ENCODE measurements around the gene IFT81. TPM values are rescaled to one million over a fixed set of nuclear protein-coding genes. Genes with fewer than 3 reads are reported as not detected.

IFT81 gene
- total and polyA plus RNA-seq, 11 donors: 4.3 to 9.8 (median 8.5) TPM

DNA sequence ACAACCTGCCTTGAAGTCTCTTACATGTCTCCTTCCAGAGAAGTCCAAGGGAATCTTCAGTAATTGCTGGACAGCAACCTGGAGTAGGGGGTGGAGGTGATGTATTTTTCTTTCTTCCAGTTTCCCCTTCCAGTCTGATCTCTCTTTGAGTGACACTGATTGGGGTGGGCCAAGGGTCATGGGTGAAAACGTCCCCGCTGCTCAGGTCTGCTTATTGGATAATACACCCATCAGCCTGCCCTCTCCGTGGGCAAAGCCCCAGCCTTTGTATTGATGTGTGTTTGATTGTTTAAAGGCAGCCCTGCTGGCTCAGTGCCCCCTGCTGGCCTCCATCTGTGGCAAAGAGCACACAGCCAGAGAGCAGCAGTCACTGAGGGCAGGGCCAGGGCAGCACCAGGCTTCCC is 121.2 kb downstream of the IFT81 start:
- Histone ChIP-seq H3K4me1 (peaks cover 0 to 55% (median 40%) of the 10 kb centered on the region in 12 donors), H3K27me3 (no peaks in the 10 kb centered on the region), H3K27ac (peak overlapping the region; percentile 71 to 97 (median 88)), H3K9me3 (peaks cover 0 to 5% (median 0%) of the 10 kb centered on the region in 12 donors), H3K4me3 (no peak overlapping the region), H3K36me3 (no peaks in the 10 kb centered on the region)
- peak in 2 of 4 donors; percentile 34 to 52 for ATAC-seq
- WGBS, 4 donors: 38 to 67% (median 57%) methylated on average over 3 of the region's 3 CpGs
- intact Hi-C loops (cut with DNase I): loop anchor here in 5 of 10 donors (5.0 to 10.0 kb wide), 3 partner anchors 37 to 141 kb away; partner anchors contain the start of gene ATP2A2 (in 3 of the 5)
- no peak for TF ChIP-seq POLR2A (IDR thresholded peaks at IDR 0.05)
- TF ChIP-seq, protein P1, sequence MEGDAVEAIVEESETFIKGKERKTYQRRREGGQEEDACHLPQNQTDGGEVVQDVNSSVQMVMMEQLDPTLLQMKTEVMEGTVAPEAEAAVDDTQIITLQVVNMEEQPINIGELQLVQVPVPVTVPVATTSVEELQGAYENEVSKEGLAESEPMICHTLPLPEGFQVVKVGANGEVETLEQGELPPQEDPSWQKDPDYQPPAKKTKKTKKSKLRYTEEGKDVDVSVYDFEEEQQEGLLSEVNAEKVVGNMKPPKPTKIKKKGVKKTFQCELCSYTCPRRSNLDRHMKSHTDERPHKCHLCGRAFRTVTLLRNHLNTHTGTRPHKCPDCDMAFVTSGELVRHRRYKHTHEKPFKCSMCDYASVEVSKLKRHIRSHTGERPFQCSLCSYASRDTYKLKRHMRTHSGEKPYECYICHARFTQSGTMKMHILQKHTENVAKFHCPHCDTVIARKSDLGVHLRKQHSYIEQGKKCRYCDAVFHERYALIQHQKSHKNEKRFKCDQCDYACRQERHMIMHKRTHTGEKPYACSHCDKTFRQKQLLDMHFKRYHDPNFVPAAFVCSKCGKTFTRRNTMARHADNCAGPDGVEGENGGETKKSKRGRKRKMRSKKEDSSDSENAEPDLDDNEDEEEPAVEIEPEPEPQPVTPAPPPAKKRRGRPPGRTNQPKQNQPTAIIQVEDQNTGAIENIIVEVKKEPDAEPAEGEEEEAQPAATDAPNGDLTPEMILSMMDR (IDR thresholded peaks at IDR 0.05): peak in 9 of 12 donors; percentile 9 to 49 (median 26)
- peak in 3 of 5 donors; percentile 77 to 82 (median 80) for DNase-seq

DNA sequence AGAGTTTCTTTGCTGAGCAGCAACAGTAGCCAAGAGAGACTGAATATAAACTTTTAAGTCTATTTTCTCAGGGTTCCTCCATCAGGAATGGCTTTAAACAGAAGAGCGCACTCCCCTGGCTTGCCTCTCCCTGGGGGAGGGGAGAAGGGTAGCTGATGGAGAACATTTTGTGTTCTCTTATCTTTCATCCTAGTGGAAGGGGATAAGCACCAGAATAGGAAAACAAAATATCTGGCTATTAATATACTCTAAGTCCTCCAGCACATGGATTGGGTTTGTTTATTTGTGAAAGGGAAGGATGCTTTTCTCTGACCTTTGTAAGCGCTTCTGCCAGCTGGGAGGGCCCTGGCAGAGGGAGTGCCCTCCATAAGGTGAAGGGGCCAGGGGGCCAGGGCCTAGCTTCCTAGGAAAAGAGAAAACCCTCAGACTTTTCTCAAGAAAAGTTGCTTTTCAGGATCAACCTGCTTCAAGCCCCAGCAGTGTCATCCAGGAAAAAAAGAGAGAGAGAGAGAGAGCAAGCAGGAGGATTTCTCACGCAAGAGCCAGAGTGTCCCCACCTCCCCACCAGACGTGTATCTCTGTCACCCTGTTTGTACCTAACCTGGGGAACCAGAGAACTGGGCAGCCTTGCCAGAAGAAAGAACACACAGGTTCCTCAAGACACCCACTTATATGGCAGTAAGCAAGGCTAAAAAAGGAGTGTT is 122.6 kb downstream of the IFT81 start:
- no peaks in the 10 kb centered on the region for H3K27me3 ChIP-seq
- H3K9me3 ChIP-seq: peaks cover 0 to 5% (median 0%) of the 10 kb centered on the region in 12 donors
- H3K4me3 ChIP-seq: no peak overlapping the region
- TF ChIP-seq, protein P1 (IDR thresholded peaks at IDR 0.05): no peak
- no peak for TF ChIP-seq POLR2A (IDR thresholded peaks at IDR 0.05)
- intact Hi-C loops (cut with DNase I): loop anchor here in 5 of 10 donors (2.0 to 10.0 kb wide), 4 partner anchors 34 to 142 kb away; partner anchors contain the start of gene ATP2A2 (in 4 of the 5)
- WGBS, 4 donors: 35 to 49% (median 46%) methylated on average over 4 of the region's 4 CpGs
- peak overlapping the region; percentile 71 to 98 (median 88) for H3K27ac ChIP-seq
- DNase-seq (peak in 4 of 5 donors; percentile 32 to 63 (median 50)), ATAC-seq (peak; percentile 50 to 71 (median 58))
- H3K4me1 ChIP-seq: peaks cover 0 to 63% (median 45%) of the 10 kb centered on the region in 12 donors
- H3K36me3 ChIP-seq: no peaks in the 10 kb centered on the region

DNA sequence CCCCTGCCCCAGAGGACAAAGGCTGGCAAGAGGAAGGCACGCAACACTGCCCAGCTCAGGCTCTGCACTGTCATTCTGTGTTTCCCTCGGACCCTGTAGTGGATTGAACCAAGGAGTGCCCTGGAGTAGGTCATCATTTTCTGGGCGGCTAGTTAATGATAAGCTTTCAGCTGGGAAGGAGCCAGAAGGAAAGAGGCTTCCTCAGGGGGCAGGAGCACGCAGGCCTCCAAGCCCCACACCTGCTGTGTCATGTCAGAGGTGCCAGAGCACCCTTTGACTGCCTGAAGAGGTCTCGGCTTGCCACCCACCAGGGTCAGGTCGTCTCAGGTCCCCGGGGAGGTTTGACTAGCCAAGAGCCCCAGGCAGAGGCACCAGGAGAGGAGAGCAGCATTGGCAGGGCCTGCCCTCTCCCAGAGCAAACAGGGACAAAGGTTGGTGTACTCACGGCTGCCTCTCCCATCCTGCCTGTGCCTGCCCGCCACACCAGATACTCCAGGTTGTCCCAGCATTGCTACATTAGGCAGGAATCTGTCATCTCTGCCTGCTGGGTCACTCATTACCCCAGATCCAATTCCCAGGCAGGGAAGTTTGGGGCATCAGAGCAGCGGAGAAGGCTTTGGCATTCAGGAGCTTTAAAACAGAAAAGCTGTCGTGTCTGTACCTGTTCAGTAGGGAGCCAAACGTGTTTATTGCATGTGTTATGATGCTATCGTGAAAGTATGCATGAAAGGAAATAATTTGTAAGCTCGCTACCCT is 123.4 kb downstream of the IFT81 start:
- TF ChIP-seq, protein P1 (IDR thresholded peaks at IDR 0.05): no peak
- TF ChIP-seq POLR2A (IDR thresholded peaks at IDR 0.05): peak in 1 of 2 donors; percentile 5
- no peaks in the 10 kb centered on the region for H3K36me3 ChIP-seq
- DNase-seq: peak in 4 of 5 donors; percentile 43 to 79 (median 56)
- ATAC-seq: peak; percentile 28 to 60 (median 43)
- H3K27ac ChIP-seq: peak overlapping the region; percentile 71 to 98 (median 88)
- intact Hi-C loops (cut with DNase I): loop anchor here in 6 of 10 donors (2.0 to 10.0 kb wide), 4 partner anchors 33 to 143 kb away; partner anchors contain the start of gene ATP2A2 (in 5 of the 6)
- no peaks in the 10 kb centered on the region for H3K27me3 ChIP-seq
- H3K4me1 ChIP-seq: peaks cover 0 to 66% (median 45%) of the 10 kb centered on the region in 12 donors
- H3K4me3 ChIP-seq: no peak overlapping the region
- peaks cover 0 to 5% (median 0%) of the 10 kb centered on the region in 12 donors for H3K9me3 ChIP-seq
- WGBS, 4 donors: 43 to 49% (median 45%) methylated on average over 12 to 14 of the region's 14 CpGs
